NCI-H1694 treated with DMSO at 0.1 percent for 48 hours (cell line): ENCODE measurements around the gene TAF12.
"Not testable (repeated sequence)": the region's sequence is repeated elsewhere in the genome, so short reads cannot be mapped to it uniquely, and the experiment has no call there.

Experiments
- DNase-seq: peaks from one replicate; lab custom pipeline; 2025; lab: John Stamatoyannopoulos, UW

Gene TAF12

GRCh38 chr1:28581531-28582247, 61.2 kb downstream of the TAF12 start:
- DNase-seq = peak; percentile 90

- peak; percentile 49 for DNase-seq
Measured at GRCh38 chr1:28580722-28581530, 61.9 kb downstream of the TAF12 start.

- no peak for DNase-seq
Measured at GRCh38 chr1:28579401-28579800, 63.5 kb downstream of the TAF12 start.

- no peak for DNase-seq
Measured at GRCh38 chr1:28578696-28579218, 64.1 kb downstream of the TAF12 start.

- no peak for DNase-seq
Measured at GRCh38 chr1:28577738-28578536, 64.9 kb downstream of the TAF12 start.

GRCh38 chr1:28577052-28577678, 65.7 kb downstream of the TAF12 start:
- no peak for DNase-seq

- DNase-seq = no peak
Measured at GRCh38 chr1:28573564-28573963, 69.3 kb downstream of the TAF12 start.

- DNase-seq = not testable (repeated sequence)
Measured at GRCh38 chr1:28572891-28573290, 70.0 kb downstream of the TAF12 start.

GRCh38 chr1:28571911-28572310, 71.0 kb downstream of the TAF12 start:
- no peak for DNase-seq

- DNase-seq = no peak
Measured at GRCh38 chr1:28566931-28567330, 75.9 kb downstream of the TAF12 start.

GRCh38 chr1:28565726-28566125, 77.1 kb downstream of the TAF12 start:
- DNase-seq = no peak

- no peak for DNase-seq
Measured at GRCh38 chr1:28565040-28565439, 77.8 kb downstream of the TAF12 start.

- DNase-seq = no peak
Measured at GRCh38 chr1:28564310-28564709, 78.6 kb downstream of the TAF12 start.

- DNase-seq = no peak
Measured at GRCh38 chr1:28560886-28561285, 82.0 kb downstream of the TAF12 start.
